ENCODE results near the gene WNK4.

The WNK4 gene

DNA sequence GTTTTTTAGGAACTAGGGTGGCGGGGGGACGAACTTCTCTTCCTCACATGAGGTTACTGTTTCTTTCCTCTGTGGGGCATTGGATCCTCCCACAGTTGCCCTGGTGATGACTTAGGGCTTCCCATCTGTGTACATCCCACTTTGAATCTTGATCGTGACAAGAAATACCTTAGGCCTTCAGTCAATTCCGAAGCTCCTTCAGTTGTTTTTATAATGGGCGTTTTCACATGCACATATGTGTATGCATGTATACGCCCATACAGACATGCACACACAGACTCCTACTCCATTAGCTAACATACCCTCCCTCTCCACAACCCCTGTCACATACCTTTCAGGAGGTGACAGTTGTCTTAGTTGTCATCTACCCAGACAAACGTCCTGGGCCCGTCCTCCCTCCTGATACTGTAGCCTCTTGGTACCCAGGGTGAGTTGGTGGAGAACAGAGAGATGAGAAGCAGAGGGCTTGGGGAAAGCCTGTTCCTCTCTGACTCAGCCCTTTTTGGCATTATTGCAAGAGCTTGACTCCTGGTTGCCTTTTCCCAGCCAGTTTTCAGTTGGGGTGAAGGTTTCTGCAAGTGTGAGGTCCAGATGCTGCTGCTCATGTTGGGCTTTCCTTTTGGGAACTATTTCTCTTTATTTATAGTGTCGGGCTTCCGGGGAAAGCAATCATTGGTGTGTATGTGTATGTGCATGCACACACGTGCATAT is 61.7 kb downstream of the WNK4 start:
- DNase-seq: no peak

- DNase-seq: no peak
Observed at GRCh38 chr17:42843358-42843934, 63.0 kb downstream of the WNK4 start.

GRCh38 chr17:42844271-42844670 is 63.9 kb downstream of the WNK4 start, which contains the start of gene AOC2:
Gene AOC2, plus strand, starts transcription at chr17:42844580. Its CDS starts 47 bp downstream, at chr17:42844627.
- no peak for DNase-seq

DNA sequence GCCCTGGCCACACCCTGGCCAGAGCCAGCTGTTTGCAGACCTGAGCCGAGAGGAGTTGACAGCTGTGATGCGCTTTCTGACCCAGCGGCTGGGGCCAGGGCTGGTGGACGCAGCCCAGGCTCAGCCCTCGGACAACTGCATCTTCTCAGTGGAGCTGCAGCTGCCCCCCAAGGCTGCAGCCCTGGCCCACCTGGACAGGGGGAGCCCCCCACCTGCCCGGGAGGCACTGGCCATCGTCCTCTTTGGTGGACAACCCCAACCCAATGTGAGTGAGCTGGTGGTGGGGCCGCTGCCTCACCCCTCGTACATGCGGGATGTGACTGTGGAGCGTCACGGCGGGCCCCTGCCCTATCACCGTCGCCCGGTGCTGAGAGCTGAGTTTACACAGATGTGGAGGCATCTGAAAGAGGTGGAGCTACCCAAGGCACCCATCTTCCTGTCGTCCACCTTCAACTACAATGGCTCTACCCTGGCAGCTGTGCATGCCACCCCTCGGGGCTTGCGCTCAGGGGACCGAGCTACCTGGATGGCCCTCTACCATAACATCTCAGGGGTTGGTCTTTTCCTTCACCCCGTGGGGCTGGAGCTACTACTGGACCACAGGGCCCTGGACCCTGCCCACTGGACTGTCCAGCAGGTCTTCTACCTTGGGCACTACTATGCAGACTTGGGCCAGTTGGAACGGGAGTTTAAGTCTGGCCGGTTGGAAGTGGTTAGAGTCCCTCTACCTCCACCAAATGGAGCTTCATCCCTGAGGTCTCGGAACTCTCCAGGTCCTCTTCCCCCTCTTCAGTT is 64.5 kb downstream of the WNK4 start:
- DNase-seq: no peak

GRCh38 chr17:42845556-42845917 is 65.1 kb downstream of the WNK4 start:
- no peak for DNase-seq

GRCh38 chr17:42845918-42846593 is 65.6 kb downstream of the WNK4 start:
- no peak for DNase-seq

All from NCI-H2029 (cell line).